Progenitor cell of endocrine pancreas (in vitro differentiated cells): Measurements from ENCODE around the gene DPF3. TPM values are rescaled to one million over a fixed set of nuclear protein-coding genes. Genes with fewer than 3 reads are reported as not detected.

ENCODE experiments used
- DNase-seq: peaks from one replicate; pipeline ENCODE4 v3.0.0; 2021; ENCODE audit warnings: low spot score; ENCODE audit not compliant: unreplicated experiment
- H3K27ac Mint-ChIP-seq: 2 replicates; pipeline ENCODE4 v1.8.0; 2021; ENCODE audit warnings: mild to moderate bottlenecking, moderate library complexity, mixed read lengths
- H3K27me3 Mint-ChIP-seq: 2 replicates; pipeline ENCODE4 v1.8.0; 2021; ENCODE audit warnings: mixed read lengths
- H3K36me3 Mint-ChIP-seq: 2 replicates; pipeline ENCODE4 v1.8.0; 2022; ENCODE audit warnings: mixed read lengths; ENCODE audit not compliant: insufficient read depth
- H3K4me1 Mint-ChIP-seq: 2 replicates; pipeline ENCODE4 v1.8.0; 2021; ENCODE audit warnings: low read depth, mixed read lengths
- H3K4me3 Mint-ChIP-seq: 2 replicates; pipeline ENCODE4 v1.8.0; 2021; ENCODE audit warnings: low read depth, mild to moderate bottlenecking, moderate library complexity, mixed read lengths
- H3K9me3 Mint-ChIP-seq: 2 replicates; pipeline ENCODE4 v1.8.0; 2021; ENCODE audit warnings: low read depth, mixed read lengths
- CTCF ChIP-seq: fragments of 200-600 bp; sonication (generic); IDR thresholded peaks from one replicate; pipeline ENCODE4 v1.5.0; 2021; ENCODE audit warnings: antibody characterized with exemption, mild to moderate bottlenecking; ENCODE audit not compliant: unreplicated experiment
- total RNA-seq: library from RNA; stranded (reverse); gene quantifications from 2 replicates; pipeline ENCODE4 v1.2.1, GENCODE V29; 2021

The DPF3 gene
- total RNA-seq, 1 donor from 2014 or later = 2.2 TPM

DNA sequence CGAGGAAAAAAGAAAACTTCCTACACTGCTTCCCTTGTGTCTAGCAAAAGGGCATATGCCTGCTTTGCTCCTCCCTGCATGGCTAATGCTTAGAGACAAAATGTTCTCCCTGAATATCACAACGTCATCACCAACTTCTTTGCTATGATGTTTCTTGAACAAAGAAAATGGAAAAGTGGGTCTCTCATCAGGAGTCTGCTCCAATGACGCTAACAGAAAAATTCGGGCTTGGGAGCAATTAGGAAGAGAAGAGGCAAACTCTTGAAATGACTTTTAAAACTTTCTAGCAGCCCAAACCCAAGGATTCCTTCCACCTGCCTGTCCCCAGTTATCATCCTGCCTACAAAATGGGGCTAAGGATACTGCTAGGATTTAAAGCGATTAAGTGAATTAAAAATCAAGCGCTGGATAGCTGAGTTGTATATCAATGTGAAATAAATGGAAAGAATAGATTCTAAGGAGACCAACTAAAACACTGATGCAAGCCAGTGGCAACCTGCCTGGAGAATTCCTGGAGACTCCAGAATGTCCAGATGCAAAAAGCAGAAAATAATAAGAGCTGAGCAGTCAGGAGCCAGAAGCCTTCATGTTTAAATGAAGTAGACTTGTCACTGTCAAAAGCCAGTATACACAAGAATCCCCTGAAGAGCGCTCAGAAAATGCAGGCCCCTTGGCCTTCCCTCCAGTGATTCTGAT is 183.8 kb downstream of the DPF3 start:
- TF ChIP-seq CTCF = no peak
- Mint-ChIP-seq H3K27me3 (peaks cover 8% of the 10 kb centered on the region), H3K36me3 (no peaks in the 10 kb centered on the region), H3K4me3 (no peak overlapping the region), H3K27ac (no peak overlapping the region), H3K9me3 (no peaks in the 10 kb centered on the region), H3K4me1 (peaks cover 4% of the 10 kb centered on the region)
- no peak for DNase-seq

- Mint-ChIP-seq H3K4me1 (peaks cover 4% of the 10 kb centered on the region), H3K4me3 (no peak overlapping the region), H3K27ac (no peak overlapping the region), H3K36me3 (no peaks in the 10 kb centered on the region), H3K27me3 (peaks cover 7% of the 10 kb centered on the region), H3K9me3 (no peaks in the 10 kb centered on the region)
- TF ChIP-seq CTCF = no peak
- no peak for DNase-seq
These were observed 185.0 kb downstream of the DPF3 start for GRCh38 chr14:72708708-72709475.

GRCh38 chr14:72708222-72708621 is 185.7 kb downstream of the DPF3 start:
- no peak overlapping the region for H3K27ac Mint-ChIP-seq
- H3K4me1 Mint-ChIP-seq = peaks cover 4% of the 10 kb centered on the region
- peaks cover 4% of the 10 kb centered on the region for H3K27me3 Mint-ChIP-seq
- no peak for TF ChIP-seq CTCF
- no peaks in the 10 kb centered on the region for H3K36me3 Mint-ChIP-seq
- H3K9me3 Mint-ChIP-seq = no peaks in the 10 kb centered on the region
- H3K4me3 Mint-ChIP-seq = no peak overlapping the region
- no peak for DNase-seq

- H3K36me3 Mint-ChIP-seq = no peaks in the 10 kb centered on the region
- TF ChIP-seq CTCF = no peak
- peaks cover 4% of the 10 kb centered on the region for H3K4me1 Mint-ChIP-seq
- no peak overlapping the region for H3K27ac Mint-ChIP-seq
- H3K4me3 Mint-ChIP-seq = no peak overlapping the region
- peaks cover 8% of the 10 kb centered on the region for H3K27me3 Mint-ChIP-seq
- H3K9me3 Mint-ChIP-seq = no peaks in the 10 kb centered on the region
- DNase-seq = no peak
These were observed 187.4 kb downstream of the DPF3 start for GRCh38 chr14:72706485-72706884.

GRCh38 chr14:72704502-72704901 is 189.4 kb downstream of the DPF3 start:
- Mint-ChIP-seq H3K36me3 (no peaks in the 10 kb centered on the region), H3K27ac (no peak overlapping the region), H3K4me3 (no peak overlapping the region), H3K4me1 (peaks cover 4% of the 10 kb centered on the region), H3K27me3 (peaks cover 21% of the 10 kb centered on the region), H3K9me3 (no peaks in the 10 kb centered on the region)
- no peak for TF ChIP-seq CTCF
- no peak for DNase-seq
